ENCODE results near the gene FAM9B.

GRCh38 chrX:9003041-9003440, 30.9 kb downstream of the FAM9B start:
- TF ChIP-seq CTCF (conservative IDR thresholded peaks at IDR 0.05), result no peak
- TF ChIP-seq EZH2 (IDR thresholded peaks at IDR 0.05; ENCODE audit: low read depth), result no peak

Measured in PC-9 (cell line).